GM21529 (cell line): ENCODE results near the gene EXT2.

Experiments used
- ATAC-seq: cut with Tn5 transposase; IDR thresholded peaks from one replicate; pipeline ENCODE4 v1.9.1; 2021; ENCODE audit not compliant: unreplicated experiment

Gene EXT2

DNA sequence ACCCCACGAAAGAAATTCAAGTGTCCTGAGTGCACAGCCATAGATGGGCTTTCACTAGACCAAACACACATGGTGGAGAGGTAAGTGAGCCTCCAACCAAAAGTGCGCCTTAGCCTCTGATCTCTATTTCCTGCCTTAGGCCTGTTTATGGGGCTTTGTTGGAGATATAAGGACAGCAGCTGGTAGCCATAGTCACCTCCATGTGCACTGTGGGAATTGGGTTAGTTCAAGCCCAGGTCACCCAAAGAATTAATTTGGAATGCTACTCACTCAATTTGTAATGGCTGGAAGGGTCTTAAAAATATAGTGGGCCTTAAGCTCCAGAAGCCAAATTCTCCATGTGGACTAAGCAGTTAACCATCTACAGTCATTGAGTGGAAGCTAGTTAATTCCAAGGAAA is 140.8 kb downstream of the EXT2 start:
- no peak for ATAC-seq

DNA sequence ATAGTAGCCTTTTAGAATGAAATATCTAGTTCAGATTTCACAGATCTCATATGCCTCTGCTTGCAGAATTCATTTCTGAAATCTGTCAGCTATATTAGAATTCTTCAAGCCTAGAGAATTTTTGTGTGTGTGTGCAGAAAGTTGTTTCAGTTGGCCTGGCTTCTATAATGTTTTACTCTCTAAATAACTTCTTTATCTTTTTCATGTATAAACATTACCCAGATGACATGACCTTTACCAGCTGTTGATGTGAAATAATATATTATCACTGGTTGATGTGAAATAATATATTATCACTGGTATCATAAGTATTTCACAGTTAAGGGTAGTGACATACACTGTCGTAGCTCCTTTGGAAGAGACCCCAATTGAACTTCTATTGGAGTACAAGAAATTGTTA is 141.7 kb downstream of the EXT2 start:
- no peak for ATAC-seq

DNA sequence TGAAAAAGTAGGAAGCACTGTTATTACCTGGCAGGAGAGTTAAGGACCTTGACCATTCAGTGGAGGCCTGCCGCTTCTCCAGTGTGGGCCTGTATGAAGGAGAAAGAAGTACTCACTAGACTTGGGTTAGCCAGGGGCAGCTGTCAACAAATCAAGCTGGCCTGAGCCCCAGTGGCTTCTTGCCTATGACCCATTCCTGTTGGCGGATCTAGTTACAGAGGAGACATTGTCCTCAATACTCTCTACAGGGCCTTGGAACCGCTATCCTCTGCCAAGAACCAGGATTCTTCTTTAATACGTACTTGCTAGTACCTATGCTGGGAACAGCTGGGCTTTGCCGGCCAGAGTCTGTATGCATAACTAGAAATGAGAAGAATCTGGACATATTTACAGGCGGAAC is 146.4 kb downstream of the EXT2 start:
- ATAC-seq: no peak

DNA sequence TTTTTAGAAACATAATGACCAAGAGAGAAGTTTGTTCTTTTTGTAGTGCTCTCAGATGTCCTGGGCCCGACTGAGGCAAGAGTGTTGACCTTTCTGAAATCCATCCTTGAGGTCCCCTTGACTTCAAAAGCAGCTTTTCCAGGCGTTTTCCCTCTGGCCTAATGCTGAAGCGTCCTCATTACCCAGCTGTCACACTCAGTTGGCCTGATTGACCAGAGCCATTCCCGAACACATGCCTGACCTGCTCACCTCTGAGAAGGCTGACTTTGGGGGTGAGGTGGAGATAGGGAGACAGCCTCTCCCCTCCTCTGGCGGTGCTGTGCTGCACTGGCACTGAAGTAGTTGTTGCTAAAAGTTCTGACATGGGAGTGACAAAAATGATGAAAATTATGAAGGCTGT is 147.6 kb downstream of the EXT2 start:
- ATAC-seq: no peak

DNA sequence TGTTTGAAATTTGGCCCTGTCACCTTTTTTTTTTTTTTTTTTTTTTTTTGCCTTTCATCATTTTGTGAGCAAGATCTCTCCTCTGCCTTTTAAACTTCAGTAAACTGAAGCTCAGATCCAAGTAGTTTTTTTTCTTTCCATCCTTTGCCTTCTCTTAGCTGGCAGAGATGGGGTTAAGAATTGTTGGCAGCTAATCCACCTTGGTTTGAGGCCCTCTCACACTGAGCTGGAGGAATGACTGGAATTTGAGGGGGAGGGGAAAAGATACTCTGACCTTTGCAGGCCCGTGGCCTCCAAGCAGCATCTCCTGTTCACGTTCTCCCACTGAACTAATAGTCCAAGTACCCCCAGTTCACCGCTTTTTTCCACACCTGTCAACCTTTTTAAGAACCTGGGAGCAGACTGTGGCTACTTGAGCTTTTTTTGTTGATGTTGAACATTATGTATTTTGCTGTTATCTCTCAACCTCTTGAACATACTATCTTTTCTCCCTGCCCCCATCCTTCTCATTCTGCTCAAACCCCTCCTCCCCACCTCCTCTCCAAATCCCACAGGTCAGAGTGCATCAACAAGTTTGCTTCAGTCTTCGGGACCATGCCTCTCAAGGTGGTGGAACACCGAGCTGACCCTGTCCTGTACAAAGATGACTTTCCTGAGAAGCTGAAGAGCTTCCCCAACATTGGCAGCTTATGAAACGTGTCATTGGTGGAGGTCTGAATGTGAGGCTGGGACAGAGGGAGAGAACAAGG is 148.3 kb downstream of the EXT2 start:
- ATAC-seq: no peak

DNA sequence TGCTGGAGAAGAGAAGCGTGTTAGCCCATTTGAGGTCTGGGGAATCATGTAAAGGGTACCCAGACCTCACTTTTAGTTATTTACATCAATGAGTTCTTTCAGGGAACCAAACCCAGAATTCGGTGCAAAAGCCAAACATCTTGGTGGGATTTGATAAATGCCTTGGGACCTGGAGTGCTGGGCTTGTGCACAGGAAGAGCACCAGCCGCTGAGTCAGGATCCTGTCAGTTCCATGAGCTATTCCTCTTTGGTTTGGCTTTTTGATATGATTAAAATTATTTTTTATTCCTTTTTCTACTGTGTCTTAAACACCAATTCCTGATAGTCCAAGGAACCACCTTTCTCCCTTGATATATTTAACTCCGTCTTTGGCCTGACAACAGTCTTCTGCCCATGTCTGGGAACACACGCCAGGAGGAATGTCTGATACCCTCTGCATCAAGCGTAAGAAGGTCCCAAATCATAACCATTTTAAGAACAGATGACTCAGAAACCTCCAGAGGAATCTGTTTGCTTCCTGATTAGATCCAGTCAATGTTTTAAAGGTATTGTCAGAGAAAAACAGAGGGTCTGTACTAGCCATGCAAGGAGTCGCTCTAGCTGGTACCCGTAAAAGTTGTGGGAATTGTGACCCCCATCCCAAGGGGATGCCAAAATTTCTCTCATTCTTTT is 149.3 kb downstream of the EXT2 start:
- ATAC-seq: no peak

DNA sequence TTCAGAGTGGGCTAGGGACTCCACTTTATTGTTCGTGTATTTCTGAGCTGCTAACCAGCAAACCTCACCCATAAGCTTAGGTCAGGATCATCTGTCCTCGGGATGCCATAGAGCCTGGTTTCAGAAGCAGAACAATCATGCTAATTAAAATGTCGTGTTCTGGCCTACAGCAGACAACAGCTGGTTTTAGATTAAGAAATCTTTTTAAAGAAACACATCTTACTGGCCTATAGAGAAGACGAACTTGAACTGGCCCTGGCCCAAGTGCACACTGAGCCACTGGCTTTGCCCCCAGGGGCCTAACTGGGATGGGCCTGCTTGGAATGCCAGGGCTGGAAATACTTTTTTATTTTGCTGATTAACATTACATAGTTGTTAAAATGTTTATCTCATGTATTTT is 151.2 kb downstream of the EXT2 start:
- ATAC-seq: no peak

DNA sequence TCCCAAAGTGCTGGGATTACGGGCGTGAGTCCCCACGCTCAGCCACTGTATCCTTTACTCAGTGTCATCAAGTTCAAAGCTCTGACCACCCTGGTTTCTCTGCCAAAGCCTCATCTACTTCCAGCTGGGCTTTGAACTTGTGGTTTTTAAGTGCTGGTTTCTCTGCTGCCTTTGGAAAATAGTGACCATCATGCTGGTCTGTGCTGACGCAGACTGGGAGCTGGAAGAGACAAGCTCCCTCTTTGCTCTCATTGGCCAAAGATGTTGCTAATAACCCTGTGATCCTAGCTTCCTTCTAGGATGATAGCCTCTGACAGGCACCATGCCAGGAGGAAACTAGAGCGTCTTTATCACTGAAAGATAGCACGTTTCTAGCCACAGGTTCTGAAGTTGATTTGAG is 152.0 kb downstream of the EXT2 start:
- no peak for ATAC-seq

DNA sequence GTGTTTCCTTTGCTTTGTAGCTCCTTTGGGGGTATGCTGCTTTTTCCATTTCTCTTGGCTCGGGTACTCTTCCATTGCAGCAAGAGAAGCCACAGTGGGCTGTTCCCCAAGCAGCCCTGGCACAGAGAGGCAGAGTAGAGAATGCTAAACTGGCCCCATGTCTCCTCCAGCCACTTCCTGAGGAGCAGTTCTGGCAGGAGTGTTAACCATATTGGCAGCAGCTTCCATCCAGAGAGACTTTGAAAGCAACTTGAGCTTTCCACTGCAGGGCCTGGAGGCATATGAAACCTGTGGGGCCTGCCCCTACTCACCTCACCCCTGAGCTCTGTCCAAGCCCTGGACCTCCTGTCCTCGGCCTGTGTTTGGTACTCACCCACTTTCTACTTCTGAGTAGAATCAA is 152.6 kb downstream of the EXT2 start:
- ATAC-seq: no peak

DNA sequence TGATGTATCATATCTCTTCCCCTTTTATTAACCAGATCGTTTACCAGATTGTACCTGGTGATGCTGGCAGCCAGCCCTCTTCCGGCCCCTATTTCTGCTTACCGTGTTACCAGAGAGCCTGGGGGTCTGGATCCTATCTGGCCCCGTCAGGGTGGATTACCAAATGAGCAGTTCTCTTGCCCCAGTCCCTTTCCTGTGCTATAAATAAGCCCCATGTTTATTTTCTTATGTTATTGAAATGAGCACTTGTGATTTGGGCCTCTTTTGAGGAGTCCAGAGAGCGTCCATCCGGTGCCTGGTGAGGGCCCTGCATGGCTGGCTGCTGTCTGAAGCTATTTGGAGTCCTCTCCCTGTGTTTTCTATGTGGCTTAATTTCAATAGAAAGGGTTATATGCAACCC is 154.9 kb downstream of the EXT2 start:
- ATAC-seq: no peak

DNA sequence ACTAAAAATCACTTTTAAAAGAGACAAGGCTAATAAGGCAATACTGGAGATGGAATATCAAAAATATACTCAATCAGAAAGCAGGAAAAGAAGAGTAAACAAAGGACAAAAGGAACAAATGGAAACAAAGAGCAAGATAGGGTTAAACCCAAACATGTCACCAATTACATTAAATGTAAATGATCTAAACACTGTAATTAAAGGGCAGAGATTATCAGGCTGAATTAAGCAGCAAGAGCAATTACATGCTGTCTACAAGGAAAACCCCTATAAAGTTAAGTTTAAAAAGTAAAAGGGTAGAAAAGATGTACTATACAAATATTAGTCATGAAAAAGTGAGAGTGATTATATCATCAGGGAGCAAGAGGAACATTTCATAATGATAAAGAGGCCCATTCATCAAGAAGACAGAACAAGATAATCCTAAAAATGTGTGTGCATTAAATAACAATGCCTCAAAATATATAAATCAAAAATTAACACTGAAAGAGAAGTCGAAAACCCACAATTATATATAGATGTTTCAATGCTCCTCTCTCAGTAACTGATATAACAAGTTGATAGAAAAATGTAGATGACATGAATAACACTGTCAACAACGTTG is 157.6 kb downstream of the EXT2 start:
- ATAC-seq: no peak

DNA sequence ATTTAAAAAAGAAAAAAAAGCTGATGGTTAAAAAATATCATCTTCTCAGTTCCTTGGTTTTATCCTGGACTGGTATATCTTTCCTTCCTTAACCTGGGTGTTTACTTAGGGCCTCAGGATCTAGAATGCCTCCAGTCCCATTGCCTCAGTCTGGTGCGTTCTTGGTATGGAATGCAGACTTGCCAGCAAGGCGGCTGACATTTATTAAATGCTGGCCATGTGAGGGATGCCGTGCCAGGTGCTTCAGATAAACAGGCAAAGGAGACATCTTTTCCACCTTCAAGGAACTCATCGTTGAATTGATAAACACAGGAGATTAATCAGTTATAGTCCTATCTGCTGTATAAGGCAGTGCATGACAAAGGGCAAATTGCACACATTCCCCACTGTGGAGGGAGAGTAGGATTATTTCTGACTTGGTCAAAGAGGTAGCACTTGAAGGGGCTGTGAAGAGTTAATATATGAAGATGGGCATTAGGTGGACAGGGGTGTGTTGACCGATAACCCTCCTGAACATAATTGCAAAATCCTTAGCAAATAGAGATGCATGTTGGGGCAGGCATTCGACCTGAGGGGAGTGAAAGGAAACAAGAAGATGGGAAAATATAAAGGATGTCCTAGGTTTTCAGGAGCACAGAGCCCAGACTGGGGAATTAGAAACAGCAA is 160.1 kb downstream of the EXT2 start:
- ATAC-seq: no peak

DNA sequence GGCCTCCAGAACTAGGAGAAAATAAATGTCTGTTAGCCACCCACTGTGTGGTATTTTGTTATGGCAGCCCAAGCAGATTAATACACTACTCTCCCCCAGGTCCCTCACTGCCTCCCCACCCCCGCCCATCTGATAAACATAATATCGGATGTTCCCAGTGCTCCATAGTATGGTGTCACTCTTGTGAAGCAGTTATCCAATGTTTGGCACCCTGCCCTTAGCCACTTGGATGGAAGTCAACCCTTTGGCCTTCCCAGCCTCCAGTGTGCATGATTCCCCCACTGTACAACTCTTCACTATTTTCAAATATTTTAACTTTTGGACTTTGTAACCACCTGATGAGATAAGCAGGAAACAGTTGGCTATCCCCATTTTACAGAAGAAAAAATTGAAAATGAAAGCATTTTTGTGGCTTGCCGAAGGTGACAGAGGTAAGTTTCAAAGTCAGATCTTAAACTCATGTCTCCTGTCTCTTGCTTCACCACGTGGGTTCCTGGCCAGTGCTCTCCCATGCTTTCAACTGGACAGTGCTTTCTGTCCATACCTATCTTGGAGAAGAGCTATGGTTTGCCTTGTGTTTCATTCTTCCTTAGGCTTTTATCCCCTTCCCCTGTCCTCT is 161.3 kb downstream of the EXT2 start:
- no peak for ATAC-seq

DNA sequence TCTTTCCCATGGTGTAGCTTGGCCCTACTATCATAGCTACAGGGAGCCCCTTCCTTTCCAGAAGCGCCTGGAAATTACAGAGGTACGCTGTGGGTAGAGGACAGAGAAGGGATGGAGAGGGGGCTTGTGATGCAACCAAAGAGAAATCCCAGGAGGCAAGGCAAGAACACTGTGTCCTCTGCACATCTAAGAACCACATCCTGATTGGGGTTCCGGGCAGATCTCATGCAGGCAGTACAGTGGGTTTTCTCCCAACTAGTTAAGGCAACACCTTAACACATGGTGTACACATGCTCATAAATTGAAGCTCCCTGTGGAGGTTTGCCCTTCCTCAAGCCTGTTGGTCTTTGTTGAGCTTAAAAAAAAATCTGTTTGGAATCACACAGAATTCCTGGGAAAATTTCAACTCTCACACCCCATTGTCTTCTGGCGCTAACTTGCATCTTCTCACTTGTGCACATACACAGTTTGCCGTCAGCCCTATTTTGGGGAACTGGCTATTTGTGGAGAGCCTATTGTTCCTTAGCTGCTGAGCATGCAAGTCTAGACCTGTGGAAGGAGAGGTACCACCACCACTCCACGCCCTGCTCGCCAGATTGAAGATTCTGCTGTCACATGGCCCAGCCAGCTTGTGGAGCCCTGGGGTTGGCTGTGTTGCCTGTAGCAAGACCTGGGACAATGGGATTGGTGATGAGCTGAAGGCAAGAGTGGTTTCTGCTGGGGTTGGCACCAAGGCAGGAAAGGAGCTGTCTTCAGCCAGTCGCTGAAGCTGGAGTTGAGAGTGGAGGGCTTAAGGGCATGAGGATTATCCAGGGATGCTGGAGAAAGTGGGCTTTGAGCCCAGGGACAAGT is 162.1 kb downstream of the EXT2 start:
- no peak for ATAC-seq

DNA sequence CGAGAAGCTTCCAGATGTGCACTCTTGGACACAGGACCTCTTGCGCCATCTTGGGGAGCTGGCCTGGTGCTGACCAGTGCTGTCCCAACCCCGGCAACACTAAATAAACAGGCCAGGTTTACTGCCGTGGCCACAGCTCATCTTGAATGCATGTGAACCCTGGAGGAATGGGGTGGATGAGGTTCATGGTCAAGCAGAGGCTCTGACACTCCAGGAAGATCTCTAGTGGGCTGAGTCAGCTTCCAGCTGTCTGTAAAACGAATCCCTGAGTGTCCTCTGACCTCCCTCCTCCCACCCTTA is 162.7 kb downstream of the EXT2 start:
- ATAC-seq: no peak

DNA sequence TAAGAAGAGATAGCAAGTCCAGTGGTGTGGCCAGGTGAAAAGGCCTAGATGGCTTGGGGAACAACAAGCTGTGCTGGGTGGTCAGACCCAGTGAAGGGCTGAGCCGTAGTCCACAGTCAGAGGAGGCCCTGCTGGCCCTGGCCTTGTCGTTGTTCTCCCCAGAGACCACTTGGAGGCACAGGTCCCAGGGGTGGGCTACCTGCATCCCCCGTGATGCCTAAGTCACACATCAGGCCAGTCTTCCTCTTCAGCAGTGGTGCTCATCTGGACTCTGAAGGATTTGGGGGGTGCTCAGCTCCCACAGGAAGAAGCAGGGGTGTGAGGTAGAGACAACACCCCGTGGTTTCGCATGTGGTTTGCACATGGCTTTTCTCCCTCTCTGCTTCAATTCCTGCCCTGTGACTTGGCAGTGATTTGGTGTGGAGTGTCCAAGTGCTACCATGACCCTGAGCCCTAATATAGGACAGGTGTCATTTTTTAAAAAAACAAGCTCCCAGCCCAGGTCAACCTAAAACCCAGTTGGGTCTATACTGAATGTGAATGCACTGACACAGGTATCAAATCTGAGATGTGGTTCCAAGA is 163.5 kb downstream of the EXT2 start:
- no peak for ATAC-seq

DNA sequence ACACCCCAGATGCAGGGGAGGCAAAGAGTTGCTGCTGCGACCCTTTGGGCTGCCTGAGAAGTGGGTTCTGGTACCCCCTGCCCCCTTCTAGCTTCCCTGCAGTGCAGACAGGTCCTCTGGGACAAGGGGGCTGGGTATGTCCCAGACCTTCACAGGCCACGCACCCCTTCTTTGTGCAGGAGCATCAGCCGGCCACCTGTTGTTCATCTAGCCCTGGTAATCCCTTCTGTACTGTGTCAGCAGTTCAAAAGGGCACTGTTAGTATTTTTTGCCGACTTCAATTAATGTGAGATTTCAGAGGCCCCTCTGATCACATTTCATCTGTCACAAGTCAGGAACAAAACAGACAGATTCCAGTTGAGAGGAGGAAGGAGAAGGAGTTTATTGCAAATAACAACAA is 164.6 kb downstream of the EXT2 start:
- no peak for ATAC-seq

DNA sequence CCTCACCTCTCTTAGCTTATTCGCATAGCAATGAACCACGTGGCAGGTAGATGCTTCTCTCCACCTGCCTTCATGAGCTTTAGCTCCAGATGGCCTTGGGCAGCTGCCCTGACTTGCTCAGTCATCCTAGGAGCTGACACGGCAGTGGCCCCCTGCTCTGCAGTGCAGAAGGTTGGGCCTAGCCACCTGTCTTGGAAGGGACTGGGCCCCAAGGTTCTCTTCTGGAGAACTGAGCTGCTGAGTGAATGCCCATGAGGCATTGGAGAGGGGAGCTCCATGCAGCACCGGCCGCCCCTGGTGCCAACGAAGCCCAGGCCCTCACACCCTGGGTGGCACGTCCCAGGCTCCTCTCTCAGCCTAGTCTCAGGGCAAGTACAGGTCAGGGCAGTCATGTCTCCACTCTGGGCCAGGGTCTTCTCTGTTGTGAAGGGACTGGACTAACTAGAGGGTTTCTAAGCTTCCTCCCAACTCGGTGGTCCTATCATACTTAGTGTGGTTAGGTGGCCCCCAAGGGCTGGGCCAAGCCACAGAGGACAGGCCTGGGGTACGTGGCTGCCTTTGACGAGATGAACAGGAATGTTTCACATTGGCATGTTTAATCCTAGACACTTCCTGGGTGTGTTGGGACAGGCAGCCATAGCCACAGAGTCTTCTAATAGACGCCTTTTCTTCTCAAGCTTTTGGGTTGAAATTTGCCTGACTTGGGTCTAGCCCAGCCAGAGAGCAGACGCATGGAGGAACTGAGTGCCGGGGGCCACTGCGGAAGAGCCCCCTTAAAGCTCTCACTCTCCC is 166.5 kb downstream of the EXT2 start:
- no peak for ATAC-seq

DNA sequence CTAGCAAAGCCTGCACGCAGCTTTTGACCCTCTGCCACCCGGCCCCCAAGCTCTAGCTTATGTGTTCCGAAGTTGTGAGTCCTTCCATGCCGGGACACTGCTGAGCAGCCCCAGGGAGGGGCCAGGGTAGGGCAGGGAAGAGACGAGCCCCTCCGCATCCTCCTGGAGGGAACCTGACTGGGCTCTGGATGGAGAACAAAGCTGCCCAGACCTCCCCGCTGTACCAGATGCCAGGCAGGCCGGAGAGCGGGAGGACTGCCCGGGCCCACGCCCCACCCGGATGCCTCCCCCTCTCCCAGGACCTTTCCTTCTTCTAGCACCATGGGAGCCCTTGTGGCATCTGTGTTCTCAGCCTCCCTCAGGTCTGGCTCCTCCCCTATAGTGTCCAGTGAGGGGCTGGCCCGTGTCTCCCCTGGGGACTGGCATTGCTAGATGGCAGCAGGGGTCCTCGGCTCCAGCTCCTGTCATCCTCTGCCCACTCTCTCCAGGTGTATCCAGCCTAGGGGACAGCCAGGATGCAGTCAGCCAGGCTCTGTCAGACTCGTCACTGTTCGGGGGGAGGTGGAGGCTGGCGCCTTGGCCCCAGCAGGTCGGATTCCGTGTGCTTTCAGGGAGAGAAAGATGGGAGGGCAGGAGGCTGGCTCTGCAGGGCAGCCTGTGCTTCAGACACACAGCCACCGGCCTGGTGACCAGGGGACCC is 168.4 kb downstream of the EXT2 start:
- ATAC-seq: no peak
